NCI-H69 (cell line): ENCODE results near the gene ACE.

Experiments used
- DNase-seq: peaks from one replicate; lab custom pipeline; 2025; lab: John Stamatoyannopoulos, UW

ACE gene

DNA sequence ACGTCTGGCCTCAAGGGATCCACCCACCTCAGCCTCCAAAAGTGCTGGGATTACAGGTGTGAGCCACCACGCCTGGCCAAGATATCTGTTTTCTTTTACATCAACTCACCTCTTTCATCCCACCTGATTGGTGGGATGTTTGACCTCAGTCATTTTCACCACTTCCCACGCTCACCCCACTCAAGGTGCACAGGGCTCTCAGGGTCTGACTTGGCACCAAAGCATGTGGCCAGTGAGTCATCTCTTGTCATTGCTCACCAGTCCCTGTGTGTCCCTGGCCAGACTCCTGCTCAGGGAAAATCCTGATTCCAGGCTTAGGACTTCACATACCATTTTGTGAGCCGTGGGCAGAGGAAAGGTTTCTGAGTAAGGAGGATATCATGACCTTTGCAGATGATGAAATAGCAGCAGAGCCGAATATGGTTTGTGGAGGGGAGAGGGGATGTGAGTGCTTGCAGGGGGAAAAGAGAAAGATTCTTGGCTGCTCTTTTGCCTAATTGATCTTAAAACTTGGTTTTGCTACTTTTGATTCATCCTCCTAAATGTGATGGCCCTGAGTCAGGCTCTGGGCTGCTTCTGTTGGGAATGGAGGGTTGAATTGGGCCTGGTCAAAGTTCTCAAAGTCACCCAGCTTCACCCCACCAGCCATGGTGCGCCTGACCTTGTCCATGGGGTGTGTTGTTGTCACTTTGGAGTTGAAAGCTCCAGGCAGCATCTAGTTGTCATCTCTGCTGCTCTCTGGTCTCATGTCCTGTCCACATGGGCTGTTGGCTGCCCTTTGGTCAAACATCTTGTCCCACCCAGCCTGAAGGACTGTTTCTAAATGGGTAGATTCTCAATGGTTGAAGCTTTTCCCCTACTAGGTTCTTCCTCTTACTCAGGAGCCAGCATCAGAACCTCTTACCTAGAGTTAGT lies 40.3 kb downstream of the ACE start:
- no peak for DNase-seq

DNA sequence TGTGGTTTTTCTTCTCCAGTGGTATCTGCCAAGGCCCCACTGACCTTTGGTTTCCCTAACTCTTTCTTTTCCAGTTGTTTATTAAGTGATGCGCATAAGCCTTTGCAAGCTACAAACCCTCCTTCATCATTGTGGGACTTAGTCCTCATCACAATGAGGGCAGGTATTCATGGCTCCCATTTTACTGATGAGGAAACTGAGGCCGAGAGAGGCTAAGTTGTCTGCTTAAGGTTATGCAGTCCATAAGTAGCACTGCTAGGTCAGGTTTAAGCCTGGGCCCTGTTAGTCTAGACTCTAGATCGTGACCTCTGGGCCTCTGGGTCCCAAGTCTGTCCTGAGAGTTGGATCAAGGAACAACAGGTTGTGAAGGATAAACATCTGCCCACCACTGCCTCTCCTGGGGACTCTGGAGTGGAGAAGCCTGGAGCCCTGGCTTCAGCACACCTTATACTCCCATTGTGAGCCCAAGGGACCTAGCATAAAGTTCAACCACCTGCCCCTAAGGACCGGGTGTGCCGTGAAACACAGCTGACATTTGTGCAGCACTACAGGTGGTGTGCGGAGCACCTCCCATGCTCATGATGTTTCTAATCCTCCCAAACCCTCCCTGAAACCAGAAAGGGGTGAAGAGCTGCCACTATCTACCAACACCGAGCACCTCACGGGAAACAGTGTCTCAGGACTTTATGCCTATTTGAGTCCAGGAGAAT lies 41.1 kb downstream of the ACE start:
- peak; percentile 60 for DNase-seq

DNA sequence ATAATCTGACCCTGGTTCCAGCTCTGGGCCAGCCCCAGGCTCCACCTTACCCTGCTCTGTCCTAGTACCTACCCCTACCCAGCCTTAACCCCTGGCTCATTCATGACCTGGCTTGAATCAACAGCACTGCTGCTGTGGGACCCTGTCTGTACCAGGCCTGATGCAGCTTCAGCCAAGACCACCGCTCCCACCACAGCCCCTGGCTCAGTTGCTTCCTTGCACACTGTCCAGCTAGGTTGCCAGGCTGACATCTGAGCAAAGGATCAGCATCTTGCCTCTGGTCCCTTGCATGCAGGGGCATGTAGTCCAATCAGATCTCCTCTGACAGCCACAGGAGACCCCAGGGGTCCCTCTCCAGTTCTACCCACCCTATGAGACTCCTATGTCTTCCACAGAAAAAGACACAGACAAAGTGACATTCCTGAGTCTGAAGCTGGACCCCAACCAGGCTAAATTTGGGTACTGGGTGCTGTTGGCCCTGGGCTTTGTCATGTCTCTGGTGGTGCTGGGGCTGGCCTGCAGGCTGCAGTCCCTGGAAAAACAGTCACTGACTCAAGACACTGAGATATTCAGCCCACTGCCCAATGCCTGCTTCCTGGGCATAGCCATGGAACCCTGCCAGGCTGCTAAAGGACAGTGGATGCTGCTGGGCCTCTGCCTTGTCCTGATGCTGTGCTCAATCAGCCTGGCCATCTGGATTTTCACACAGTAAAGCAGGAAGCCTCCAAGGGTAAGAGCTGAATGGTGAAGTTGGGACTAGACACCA lies 42.4 kb downstream of the ACE start:
- DNase-seq: peak; percentile 55

DNA sequence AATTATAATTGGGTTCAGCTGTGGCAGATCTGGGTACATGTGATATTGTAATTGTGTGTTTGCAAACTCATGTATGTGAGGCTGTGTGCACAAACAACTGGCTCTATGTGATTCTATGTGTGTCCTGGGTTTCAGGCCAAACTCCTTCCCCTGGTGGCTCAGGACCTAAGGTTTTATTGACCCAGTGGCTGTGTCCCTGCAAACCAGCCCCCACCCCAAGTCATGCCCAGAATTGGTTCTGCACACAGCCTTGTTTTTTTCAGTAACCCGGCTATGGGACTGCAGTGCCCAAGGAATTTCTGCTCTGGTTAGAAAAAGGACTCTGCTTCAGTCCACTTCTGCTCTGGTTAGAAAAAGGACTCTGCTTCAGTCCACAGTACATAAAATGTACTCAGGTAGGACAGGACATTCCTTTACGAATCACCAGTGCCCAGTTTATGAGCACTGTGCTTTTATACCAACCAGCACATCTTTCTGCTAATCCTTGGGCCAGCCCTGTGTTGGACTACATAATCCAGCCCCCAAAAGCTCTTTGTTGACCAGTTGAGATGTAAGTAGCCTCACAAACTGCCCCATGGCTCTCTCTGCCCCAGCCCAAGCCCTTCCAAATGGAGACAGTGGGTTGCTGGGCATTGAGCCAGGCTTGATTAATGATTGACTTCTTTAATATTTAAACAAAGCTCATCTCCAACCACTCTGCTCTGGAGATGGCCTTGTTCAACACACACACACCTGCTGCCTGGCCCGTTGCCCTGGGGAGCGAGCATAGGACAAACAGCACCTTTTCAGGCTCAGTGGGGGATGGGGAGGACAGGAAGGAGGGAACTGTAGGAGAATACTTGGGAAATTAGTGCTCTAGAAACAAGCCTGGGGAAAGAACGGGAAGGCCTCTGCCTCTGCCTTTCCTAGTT lies 43.4 kb downstream of the ACE start:
- peak; percentile 98 for DNase-seq

DNA sequence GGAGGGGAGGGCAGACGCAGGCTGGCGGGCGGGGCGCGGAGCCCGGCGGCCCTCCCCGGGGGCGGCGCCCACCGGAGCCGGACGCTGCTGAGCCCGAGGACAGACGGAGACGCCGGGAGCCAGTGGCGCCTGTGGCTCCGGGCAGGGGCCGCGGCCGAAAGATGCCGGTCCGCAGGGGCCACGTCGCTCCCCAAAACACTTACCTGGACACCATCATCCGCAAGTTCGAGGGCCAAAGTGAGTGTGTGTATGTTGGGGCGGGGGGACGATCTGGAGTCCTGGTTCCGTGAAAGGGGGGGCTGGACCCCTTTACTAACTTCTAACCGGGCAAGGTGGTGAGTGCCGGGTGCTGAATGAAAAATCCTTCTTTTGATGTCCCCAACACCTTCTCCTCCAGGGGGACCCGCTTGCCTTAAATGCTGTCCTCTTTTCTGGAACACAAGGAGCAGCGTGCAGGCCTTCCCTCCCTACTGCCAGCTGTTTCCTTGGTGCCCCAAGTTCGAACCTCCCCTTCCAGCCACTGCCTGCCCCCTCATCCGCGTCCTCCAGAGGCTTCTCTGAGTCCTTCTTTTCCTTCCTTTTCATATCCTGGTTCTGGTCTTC lies 46.5 kb downstream of the ACE start, which contains the start of gene KCNH6:
TSS of gene KCNH6 (plus strand) at position 106 of the 603 bp plus-strand sequence. CDS start at position 162, 56 bp downstream.
- peak; percentile 64 for DNase-seq

DNA sequence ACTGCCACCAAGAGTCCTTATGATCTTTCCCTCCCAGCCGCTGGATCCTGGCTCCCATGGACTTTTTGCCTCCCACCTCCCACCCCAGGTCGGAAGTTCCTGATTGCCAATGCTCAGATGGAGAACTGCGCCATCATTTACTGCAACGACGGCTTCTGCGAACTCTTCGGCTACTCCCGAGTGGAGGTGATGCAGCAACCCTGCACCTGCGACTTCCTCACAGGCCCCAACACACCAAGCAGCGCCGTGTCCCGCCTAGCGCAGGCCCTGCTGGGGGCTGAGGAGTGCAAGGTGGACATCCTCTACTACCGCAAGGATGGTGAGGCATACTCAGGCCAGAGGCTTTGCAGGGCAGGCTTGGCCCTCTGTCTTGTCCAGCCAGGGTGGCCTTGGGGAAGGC lies 47.2 kb downstream of the ACE start:
- no peak for DNase-seq

DNA sequence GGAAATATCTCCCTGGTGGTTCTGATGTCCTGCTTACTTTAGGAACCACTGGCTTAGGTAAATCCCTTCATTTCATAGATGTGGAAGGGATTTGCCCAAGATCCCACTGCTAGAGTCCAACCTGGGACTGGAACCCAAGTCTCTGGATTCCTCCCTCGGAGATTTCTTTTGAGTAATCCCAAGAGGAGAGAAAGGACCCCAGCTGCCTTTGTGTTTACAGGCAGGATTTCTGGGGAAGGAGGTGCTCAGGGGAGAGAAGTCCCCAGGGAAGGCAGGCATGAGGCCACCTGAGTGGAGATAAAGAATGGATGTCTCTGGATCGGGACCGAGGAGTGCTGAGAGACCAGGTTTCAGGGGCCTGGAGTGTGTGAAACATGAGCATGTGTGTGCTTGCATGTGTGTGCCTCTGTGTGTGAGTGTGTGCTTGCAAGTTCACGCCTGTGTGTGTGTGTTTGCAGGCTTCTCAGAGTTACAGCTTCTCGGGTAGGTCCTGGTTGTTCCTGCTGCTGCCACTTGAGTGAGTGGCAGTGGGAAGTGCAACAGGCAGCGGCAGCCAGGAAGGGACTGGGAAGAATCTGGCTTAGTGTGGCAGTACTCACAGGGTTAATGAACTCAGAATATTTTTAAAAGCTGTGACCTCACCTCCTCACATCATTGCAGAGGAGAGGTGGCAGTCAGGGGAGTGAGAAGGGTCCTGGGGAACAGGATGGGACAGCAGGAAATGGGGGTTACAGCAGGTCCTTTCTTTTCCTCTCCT lies 48.5 kb downstream of the ACE start:
- peak; percentile 24 for DNase-seq

DNA sequence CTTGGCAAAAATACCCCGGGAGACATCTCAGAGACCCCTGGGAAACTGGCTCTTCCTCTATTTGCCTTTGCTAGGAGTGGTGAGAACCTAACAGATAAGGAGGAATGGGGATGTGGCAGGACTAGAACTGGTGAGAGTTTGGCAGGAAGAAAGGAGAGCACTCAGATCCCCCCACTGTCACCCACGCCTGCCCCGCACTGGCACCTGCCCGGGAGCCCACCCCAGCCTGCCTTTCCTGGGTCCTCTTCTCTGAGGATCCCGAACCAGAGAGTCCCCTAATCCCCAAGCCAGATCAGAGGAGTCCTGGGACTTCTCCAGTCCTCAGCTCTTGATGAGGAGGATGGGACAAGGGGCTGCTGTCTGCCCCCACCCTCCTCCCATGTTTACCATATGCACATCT lies 50.0 kb downstream of the ACE start:
- DNase-seq: no peak

DNA sequence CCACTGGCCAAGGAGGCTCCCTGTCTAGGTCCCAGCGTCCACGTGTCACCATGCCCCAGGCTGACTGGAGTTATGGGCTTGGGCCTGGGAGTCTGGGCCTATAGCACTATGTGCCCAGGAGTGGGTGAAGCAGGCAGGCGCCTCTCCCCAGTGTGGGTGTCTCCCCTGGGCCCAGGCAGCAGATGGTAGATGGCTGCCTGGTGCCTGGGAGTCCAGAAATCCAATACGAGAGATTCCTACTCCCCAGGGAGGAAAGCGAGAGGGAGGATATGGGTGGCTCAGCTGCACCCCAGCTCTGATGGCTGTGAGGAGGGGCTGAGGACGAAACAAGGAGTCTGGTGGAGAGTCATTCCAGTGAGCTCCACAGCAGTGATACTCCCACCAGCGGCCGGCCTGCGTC lies 51.3 kb downstream of the ACE start:
- peak; percentile 51 for DNase-seq

DNA sequence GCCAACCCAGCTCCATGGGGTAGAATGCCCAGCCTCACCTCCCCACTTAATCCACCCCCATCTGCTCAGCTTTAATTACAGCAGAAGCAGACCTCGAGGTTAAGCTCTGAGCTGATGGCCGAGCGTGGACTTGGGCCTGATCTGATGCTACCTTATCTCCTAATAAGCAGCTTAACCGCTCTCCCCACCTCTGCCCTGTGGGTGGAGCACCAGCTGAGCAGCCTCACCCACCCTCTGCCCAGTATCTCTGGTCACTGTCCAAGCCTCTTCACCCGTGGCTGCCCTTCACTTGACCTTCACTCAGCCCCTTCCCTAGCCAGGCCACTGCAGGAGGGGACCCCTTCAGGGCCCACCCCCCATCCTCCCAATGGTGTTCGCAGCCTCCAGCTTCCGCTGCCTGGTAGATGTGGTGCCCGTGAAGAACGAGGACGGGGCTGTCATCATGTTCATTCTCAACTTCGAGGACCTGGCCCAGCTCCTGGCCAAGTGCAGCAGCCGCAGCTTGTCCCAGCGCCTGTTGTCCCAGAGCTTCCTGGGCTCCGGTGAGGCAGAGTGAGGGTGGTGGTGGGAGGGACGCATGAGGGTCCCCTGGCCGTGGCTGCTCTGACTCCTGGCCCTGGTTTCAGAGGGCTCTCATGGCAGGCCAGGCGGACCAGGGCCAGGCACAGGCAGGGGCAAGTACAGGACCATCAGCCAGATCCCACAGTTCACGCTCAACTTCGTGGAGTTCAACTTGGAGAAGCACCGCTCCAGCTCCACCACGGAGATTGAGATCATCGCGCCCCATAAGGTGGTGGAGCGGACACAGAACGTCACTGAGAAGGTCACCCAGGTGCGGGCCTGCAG lies 53.1 kb downstream of the ACE start:
- peak; percentile 21 for DNase-seq

DNA sequence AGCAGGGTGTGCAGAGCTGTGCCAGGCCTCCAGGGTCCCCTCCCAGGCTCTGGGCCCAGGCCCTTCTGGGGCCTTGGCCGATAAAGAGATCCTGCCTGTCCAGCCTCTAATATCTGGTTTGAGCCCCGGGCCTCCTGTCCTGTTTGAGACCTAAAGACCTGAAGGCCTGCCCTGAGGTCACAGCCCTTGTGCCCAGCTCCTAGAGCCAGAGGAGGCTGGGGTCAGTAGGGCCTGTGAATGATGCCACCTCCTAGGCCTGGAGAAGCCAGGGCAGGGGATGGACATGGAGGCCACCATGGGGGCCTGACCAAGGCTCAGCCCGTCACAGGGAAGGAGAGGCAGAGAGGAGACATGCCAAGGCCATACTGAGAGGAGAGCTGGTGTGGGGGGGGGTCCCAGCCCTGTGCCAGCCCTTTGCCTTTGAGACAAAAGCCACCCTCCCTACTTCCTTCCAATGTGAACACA lies 53.7 kb downstream of the ACE start:
- DNase-seq: no peak

DNA sequence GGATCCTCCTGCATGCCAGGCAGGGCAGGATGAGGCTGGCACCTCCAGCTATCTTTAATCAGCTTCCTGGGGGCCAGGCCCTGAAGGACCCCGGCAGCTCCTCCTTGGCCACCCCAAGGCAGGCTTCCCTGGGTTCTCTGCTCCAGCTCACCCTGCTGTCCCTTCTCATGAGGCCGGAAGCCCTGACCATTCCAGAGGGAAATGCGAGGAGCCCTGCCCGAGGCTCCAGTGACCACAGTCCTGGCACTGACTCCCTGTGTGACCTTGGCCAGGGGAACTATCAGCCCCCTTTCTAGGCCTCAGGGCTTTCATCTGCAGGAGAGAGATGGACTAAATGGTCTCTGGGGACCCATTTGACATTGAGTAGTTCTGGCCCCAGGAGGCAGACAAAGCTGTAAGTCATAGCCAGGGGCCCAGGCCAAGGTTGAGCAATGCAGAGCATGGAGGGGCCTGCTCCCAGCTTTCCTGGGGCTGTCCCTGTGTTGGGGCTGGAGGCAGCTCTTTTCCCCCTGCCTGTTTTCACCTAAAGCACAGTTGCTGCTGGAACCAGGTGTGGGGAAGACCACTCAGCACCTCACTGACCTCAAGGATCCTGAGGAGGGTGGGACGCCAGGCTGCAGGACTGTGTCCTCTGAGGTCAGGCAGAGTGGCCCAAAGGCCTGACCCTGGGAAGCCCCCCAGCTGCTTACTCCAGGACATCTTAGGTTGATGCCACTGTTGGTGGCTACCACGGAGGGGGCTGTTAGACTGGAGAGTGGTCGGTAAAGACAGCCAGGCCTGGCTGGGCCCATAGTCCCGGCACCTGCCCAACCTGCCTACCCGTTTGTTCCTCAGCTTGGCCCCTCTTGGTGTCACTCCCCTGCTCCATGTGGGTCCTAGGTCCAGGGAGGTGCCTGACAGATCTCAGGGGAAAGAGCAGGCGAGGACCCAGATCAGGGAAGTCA lies 54.4 kb downstream of the ACE start:
- DNase-seq: peak; percentile 27

DNA sequence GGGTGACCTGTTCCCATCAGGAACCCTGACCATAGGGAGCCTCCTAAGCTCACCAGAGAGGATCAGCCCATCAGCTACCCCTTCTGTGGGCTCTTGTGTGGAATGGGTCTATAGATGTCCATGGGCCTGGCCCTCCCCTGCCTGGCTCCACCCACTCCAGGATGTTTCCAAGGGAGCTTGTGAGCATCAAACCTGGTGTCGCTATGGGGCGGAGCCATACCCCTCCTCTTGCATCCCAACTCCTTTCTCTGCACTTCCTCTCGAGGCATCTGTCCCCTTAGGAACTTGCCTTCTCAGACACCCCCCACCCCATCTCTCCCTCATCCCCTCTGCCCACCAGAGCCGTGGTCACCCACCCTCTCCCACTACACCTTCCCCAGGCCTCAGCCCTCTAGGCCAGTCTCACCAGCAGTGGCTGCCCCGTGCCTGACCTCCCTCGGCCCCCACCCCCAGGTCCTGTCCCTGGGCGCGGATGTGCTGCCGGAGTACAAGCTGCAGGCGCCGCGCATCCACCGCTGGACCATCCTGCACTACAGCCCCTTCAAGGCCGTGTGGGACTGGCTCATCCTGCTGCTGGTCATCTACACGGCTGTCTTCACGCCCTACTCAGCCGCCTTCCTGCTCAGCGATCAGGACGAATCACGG lies 56.7 kb downstream of the ACE start:
- peak; percentile 11 for DNase-seq

DNA sequence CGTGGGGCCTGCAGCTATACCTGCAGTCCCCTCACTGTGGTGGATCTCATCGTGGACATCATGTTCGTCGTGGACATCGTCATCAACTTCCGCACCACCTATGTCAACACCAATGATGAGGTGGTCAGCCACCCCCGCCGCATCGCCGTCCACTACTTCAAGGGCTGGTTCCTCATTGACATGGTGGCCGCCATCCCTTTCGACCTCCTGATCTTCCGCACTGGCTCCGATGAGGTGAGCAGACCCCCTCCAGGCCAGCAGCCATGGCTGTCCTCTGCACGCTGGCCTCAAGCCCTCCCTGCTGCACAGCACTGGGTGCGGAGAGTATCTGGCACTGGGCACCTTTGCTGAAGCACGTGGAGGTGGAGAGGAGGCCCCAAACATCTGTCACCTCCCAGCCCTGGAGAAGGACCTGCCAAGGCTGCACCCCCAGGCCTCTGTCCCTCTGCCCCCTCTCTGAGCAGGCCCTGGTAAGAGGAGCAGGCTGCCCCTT lies 57.3 kb downstream of the ACE start:
- DNase-seq: no peak

DNA sequence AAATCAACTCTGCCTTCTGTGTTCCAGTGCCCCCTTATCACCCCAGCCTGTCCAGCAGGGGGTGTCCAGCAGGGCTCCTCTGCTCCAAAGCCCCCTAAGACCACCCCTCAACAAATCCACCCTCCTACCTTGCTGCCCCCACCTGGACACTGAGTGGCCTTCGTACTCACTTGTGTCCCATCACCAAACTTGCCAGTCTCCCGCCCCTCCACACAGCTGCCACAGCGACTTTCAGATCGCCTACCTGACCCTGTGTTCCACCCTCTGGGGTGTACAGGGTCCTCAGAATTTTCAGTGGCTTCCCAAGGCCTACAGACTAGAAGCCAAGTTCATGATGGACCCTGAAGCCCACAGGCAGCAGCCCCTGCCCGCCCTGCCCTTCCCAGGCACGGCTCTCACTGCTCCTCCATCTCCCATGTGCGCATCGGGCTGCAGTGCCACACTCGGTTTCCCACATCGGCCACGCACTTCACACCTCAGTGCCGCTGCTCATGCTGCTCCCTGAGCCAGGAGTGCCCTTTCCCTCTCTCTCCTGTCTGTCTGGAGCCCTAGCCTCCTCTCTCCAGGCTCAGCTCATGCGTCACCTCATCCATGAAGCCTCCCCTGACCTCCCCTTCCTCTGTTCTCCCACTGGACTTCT lies 58.1 kb downstream of the ACE start:
- DNase-seq: no peak

DNA sequence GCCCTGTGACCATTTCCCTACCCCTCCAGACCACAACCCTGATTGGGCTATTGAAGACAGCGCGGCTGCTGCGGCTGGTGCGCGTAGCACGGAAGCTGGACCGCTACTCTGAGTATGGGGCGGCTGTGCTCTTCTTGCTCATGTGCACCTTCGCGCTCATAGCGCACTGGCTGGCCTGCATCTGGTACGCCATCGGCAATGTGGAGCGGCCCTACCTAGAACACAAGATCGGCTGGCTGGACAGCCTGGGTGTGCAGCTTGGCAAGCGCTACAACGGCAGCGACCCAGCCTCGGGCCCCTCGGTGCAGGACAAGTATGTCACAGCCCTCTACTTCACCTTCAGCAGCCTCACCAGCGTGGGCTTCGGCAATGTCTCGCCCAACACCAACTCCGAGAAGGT lies 58.8 kb downstream of the ACE start:
- DNase-seq: no peak

DNA sequence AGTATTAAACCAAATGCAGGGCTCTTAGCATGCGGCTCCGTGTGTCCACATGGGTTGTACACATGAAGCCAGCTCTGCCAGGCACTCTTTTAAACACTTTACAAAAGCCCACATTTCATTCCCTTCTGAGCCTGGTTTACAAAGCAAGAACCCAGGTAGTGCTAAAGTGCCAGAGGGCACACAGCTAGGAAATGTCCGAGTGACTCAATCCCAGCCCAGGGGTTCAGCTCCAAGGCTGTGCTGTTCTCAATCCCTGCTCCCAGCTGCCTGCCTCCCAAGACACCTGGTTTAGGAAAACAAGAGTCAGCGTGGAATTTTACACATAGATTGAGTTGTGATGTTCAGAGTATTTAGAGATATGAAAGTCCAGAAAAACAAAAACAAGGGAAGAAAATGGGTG lies 60.1 kb downstream of the ACE start:
- peak; percentile 21 for DNase-seq
